Measurements from ENCODE around the gene METRNL.
"Not testable (repeated sequence)": the region's sequence is repeated elsewhere in the genome, so short reads cannot be mapped to it uniquely, and the experiment has no call there.

Gene METRNL

DNA sequence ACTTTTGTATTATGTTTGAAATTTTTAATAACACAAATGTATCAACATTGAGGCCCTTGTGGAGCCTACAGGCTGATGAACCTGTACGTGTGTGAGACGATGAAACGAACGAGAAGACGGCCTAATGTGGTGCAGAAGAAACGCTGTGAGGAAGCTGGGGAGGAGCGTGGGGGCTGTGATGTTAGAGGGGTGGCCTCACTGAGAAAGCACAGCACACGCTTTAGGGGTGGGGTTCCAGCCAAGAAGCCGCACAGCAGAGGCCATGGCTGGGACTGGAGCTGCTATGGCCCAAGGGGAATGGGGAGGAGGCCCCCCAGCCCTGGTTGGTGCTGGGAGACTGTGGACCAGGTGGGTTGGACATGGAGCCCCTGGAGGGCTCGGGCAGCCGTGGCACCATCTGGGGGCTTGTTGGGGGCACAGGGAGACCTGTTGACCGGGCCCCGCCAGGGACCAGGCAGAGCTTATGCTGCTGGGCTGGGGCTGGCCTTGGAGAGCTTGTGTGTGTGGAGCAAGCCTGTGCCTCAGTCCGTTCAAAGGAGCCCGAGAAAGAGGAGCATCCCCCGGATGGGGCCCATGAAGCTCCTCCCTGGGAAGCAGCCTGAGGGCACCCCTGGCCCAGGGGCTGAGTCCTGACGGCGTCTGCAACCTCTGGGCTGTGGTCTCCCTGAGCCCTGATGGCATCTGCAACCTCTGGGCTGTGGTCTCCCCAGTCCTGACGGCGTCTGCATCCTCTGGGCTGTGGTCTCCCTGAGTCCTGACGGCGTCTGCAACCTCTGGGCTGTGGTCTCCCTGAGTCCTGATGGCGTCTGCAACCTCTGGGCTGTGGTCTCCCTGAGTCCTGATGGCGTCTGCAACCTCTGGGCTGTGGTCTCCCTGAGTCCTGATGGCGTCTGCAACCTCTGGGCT, 44.7 kb downstream of the METRNL start:
- no peak for DNase-seq (ENCODE audit: low read depth)

DNA sequence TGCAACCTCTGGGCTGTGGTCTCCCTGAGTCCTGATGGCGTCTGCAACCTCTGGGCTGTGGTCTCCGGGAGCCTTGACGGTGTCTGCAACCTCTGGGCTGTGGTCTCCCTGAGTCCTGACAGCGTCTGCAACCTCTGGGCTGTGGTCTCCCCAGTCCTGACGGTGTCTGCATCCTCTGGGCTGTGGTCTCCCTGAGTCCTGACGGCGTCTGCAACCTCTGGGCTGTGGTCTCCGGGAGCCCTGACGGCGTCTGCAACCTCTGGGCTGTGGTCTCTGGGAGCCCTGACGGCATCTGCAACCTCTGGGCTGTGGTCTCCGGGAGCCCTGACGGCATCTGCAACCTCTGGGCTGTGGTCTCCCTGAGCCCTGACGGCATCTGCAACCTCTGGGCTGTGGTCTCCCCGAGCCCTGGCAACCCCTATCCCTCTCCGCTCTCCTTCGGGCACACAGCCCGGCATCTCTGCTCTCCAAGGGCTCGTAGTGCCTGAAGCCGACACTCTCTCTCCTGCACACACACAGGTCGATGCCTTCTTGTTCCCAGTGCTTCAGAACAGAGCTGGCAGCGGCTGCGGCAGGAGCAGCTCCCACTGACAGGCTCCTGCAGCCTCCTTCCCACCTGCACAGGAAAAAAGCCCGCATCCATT, 45.6 kb downstream of the METRNL start:
- DNase-seq (ENCODE audit: low read depth), result no peak

DNA sequence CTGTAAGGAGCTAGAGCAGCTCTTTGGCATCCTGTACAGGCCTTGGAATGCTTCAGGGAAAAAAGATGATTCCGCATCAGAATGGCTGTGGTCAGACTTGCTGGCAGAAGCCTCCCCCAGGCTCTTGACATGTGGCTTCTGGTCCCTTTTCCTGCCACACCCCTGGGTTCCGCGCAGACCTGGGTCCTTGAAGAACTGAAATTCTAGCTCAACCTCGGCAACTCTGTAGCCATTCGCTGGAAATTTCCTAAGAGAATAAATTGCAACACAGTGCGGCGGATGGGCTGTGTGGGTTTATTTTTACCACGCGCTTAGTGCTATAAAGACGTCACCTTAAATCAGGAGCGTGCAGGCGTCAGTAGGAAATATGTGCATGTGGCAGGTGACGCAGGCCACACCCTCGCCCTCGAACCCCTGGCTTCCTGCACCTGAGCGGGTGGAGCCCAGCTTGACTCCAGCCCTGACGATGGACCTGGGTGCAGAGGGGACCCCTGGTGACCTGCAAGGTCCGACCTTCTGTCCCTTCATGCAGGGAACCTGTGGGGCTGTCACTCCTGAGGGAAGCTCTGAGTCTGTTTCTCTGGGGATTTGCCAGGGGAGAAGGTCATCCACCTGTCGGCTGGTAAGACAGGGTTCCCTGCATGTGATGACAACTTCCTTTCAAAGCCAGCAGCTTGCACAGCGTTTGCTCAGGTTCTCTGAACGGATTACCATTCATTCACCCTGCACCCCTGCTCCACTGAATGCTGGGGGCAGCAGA, 46.3 kb downstream of the METRNL start:
- DNase-seq (ENCODE audit: low read depth), result no peak

DNA sequence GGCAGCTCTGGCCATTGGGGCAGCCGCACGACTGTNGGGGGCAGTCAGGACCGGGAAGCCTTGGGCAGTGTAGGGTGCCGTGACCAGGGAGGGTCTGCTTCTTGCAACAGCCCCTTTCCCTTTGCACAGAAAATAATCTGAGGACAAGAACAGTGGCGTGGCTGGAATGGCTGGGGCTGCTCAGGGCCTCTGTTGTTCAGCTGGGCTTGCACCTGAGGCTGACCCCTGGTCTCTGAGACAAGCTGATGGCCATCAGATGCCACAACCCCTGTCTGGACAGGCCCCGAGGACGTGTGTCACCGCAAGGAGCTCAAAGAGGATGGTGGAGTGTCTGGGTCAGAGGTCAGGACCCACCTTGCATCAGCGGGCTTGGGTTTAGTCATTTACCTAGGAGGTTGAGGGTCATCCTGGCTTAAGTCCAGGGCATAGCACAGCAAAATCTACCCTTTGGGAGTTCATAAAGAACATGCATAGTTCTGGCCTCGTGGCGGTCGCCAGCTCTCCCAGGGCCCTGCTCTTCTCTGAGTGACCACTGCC, 46.9 kb downstream of the METRNL start:
- DNase-seq (ENCODE audit: low read depth), result no peak

DNA sequence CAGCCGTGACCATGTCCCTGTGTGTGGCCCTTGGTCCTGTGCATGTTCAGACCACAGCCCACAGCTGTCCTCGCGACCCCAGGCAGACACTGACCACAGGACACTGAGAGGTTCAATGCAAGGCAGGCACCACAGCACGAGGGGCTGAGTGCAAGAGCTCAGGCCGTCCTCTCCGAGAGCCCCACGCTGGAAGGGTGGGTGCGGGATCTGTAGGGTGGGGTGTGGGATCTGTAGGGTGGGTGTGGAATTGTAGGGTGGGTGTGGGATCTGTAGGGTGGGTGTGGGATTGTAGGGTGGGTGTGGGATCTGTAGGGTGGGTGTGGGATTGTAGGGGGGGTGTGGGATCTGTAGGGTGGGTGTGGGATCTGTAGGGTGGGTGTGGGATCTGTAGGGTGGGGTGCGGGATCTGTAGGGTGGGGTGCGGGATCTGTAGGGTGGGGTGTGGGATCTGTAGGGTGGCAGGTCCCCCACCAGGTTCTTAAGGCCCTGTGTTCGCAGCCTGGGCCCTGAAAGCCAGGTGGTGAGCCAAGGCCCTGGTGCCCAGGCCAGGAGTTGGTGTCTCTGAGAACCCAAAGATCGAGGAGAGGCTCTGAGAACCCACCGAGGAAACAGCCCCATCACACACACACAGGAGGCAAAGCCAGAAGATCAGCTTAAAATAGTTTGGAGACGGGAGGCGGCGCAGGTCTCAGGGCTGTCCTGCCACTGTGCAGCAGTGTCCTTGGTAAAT, 48.2 kb downstream of the METRNL start:
- DNase-seq (ENCODE audit: low read depth), result no peak

DNA sequence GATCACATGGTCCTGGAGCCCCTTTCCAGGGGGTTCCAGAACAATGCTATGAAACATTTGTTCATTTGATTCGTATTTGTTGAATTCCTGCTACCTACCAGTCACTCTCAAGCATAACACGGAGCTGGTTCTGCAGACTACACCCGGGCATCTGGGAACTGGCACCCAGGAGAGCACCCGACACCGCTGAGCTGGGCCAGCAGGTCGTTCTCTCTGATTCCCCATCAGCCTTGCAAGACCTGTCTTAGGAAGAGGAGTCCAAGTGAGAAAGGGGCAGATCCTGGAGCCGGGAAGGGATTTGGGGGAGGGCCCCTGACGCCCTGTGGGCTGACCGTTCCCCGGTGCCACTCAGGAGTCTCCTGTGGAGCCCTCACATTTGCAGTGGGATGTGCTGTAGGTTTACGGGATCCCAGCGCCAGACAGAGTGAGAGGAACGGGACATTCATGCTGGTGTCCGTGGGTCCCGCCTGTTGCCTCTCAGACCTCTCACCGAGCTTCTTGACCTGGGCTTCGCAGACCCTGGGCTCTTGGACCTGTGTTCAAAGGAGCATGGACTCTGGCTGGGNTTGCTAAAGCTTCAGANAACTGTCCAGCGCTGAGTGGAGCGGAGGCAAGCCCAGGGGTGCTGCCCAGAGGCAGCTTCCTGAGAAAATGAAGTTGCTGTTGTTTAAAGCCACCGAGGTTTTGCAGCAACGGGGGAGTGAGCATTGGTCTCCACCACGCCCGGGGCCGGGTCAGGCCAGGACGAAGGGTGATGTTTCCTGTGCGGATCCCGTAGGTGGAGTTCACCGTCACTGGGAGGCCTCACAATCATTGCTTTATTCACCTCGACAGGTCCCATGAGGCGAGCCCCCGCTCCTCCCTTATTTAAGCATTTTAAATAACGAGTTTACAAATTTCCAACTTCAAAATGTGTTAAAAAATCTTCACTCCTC, 49.2 kb downstream of the METRNL start:
- DNase-seq (ENCODE audit: low read depth), result no peak

DNA sequence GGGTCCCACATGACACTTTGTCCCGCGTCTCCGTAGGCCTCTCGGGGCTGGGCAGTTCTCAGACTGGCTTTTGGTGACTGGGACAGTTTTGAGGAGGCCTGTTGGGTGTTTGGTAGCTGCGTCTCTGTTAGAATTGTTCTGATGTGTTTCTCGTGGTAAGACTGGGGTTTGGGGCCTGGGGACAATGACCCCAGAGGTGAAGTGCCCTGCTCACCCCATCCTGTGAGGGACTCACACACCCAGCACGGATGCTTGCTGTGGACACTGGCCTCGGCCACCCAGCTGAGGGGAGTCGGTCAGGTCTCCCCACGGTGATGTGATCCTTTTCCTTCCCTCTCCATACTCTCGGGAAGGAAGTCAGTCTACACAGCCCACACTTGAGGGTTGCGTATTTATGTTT, 50.3 kb downstream of the METRNL start:
- DNase-seq (ENCODE audit: low read depth), result no peak

DNA sequence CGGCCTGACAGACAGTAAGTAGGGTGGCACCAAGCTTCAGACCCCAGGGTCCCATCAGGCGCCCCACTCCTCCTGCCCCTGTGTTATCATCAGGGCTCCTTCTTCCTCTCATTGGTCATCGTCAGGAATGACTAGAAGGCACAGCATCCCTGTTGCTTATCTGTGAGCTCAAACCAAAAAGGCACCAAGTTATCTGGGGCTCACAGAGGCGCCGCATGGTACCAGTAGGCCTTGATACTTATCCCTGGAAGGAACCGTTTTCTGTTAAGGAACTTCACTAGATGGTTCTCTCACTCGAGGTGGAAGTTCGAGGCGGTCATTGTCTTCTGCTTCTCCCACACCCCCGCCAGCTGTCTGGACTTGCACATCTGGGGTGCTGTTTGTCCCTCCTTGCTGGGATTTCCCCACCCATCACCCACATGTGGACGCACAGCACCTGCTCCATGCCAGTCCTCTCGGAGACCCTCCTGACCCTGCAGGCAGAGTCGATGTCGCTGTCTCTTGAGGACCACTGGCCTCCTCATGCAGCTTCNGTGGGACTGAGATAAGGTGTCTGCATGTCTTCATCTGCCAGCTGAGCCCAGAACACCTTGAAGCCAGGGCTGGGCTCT, 52.1 kb downstream of the METRNL start:
- no peak for DNase-seq (ENCODE audit: low read depth)

DNA sequence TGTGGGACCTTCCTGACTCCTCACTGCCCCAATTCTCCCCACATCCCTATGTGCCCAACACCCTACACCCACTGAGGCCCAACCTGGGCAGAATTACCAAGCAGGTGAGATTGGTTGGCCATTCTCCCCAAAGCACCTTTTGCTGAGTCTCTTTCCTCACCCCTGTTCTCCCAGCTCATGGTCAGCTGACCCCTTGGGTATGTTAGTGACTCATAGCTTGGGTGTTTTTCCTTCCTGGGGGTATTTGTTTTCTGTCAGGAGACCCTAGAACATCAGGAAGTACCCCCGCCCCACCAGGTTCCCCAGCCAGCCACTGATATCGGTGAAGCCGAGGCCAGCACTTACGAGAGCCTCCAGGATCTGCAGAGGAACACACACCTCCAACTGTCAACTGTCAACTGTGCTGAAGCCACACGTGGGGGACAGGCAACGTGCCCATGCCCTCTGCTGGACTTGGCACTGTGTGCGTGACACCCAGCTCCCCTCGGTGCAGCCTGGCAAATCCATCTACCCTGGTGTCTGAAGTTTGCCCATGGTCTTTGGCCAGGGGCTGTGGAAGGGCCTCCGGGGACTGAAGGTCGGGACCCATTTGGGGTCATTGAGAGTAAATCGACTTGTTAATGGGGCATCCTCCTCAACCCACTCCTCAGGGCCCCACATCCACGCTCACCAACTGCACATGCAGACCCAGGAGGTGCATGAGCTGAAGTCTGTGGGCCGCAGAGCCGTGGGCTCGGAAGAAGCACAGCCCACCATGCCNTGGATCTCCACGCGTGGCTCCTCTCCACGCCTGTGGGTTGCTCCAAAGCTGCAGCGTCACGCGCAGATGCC, 53.1 kb downstream of the METRNL start:
- no peak for DNase-seq (ENCODE audit: low read depth)

DNA sequence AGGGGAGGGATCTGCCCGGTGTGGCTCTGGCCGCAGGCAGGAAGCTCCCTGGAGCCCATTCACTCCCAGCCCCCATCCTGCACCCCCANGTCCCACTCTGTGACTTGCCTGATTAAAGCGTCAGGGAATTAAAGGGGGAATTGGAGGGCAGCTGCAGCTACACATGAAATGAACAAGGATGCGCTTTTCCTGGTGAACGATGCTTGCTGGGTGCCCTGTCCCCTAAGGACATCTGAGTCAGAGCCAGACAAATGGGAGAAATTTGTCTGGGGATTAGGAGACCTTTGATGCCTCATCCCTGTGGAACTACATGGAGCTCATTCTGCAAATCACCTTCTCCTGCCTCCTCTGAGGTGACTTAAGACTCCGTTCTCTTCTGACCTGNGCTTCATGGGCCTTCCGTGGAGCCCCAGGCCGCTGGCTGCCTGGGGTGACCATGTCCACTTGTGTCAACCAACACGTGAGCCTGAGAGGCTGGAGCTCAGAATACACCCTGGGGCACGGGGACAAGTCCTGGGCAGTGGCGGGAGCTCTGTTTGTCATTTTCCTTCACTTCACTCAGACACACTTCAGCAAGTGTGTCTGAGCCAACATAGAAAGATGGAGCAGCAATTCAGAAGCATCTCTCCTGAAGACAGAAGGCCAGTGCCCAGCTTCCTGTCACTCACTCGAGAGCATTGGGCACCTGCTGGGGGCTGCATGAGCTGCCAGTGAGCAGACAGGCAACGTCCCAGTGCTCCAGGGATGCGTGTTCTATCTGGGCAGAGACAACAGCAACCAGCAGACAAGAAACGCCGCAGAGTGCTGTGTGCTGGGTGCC, 54.1 kb downstream of the METRNL start:
- DNase-seq (ENCODE audit: low read depth), result no peak

DNA sequence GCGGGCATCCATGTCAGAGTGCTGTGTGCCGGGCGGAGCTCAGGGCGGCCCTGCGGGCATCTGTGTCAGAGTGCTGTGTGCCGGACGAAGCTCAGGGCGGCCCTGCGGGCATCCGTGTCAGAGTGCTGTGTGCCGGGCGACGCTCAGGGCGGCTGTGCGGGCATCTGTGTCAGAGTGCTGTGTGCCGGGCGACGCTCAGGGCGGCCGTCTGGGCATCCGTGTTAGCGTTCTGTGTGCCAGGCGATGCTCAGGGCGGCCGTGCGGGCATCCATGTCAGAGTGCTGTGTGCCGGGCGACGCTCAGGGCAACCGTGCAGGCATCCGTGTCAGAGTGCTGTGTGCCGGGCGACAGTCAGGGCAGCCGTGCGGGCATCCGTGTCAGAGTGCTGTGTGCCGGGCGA, 55.0 kb downstream of the METRNL start:
- DNase-seq (ENCODE audit: low read depth), result not testable (repeated sequence)

DNA sequence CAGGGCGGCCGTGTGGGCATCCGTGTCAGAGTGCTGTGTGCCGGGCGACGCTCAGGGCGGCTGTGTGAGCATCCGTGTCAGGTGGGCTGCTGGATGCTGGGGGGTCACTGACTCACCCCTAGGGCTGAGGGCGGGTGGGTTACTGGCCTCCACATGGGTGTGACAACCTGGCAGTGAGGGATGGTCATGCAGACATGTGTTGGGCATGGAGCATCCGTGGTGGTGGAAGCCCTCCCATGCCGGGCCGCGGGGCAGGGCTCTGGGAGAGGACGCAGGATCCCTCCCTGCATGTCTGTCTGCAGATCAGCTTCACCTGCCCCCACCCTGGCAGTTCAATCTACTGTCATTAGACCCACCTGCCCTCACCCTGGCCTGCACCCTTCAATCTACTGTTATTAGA, 56.3 kb downstream of the METRNL start:
- DNase-seq (ENCODE audit: low read depth), result no peak

DNA sequence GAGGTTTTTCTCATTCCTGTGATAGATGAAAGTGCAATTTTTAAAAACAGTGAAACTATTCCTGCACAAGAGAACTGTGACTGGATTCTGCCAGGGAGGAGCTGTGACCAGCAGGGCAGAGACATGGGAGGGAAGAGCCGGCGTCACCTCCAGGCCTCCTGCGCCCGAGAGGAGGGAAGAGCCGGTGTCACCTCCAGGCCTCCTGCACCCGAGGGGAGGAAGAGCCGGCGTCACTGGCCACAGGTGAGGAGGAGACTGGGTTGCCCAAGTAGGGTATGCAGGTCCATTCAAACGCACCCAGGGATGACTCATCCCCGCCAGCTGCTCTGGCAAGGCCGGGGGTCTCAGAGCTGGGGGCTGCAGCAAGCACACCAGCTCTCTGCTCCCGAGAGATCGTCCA, 56.7 kb downstream of the METRNL start:
- no peak for DNase-seq (ENCODE audit: low read depth)

DNA sequence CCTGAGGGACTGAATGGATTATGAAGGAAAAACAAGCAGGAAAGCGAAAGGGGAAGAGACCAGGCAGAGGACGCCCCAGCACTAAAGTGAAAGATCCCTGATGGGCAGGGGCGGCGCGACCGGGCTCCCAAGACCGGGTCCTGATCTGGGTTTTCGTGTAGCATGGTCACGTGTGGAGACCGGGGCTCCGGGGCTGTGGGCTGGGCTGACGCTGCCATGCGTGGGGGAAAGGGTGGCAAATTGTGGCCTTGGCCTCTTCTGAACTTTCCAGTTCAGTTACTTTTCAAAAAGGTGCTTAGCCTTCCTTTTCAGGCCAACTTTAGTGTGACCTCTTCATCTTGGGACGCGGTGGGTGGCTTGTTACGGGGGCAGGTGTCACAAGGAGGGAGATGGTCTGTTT, 57.5 kb downstream of the METRNL start:
- DNase-seq (ENCODE audit: low read depth), result no peak

DNA sequence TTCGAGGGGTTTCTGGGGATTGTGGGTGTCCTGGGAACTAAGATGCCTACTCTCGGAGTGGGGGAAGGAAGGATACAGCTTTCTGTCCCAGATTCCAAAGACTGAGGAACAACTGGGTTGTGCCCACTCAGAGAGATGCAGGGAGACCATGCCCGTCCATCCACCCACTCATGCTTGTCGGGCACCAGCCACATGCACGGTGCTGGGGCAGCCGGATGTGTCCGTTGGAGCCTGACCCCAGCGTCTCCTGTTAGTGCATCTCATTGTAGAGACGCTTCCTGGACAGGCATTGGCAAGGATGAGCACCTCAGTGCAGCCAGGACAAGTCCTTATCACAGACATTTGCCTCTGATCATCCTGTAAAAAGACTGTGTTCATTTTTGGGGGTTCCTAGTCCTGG, 58.1 kb downstream of the METRNL start:
- no peak for DNase-seq (ENCODE audit: low read depth)

DNA sequence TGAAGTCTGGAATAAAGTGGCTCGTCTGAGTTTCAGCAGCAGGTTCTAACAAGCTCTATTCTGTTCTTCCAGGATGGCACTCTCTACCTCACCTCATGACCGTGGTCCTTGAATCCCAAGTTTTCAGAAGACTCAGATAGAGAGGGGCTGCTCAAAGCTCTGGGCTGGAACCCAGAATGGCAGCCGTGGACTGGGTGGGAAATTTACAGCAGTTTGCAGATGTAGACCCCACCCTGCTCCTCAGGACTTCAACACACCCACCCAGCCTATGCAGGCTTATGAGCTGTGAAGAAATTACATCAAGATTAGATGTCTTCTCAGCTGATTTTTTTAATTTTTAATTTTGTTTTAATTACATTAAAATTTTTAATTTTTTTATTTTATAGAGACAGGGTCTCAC, 59.4 kb downstream of the METRNL start:
- no peak for DNase-seq (ENCODE audit: low read depth)

DNA sequence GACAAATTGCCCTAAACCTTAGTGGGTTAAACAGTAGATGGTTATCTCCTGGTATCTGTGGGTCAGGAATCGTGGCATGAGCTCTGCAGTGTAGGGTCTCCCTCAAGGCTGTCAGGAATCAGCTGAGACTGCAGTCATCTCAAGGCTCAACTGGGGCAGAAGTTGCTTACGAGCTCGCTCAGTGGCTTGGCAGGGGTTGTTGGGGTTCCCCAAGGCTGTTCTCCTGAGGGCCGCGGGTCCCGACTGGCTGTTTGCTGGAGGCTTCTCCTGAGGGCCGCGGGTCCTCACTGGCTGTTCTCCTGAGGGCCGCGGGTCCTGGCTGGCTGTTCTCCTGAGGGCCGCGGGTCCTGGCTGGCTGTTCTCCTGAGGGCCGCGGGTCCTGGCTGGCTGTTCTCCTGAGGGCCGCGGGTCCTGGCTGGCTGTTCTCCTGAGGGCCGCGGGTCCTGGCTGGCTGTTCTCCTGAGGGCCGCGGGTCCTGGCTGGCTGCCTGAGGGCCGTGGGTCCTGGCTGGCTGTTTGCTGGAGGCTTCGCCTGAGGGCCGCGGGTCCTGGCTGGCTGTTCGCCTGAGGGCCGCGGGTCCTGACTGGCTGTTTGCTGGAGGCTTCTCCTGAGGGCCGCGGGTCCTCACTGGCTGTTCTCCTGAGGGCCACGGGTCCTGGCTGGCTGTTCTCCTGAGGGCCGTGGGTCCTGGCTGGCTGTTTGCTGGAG, 60.3 kb downstream of the METRNL start:
- DNase-seq (ENCODE audit: low read depth), result not testable (repeated sequence)

DNA sequence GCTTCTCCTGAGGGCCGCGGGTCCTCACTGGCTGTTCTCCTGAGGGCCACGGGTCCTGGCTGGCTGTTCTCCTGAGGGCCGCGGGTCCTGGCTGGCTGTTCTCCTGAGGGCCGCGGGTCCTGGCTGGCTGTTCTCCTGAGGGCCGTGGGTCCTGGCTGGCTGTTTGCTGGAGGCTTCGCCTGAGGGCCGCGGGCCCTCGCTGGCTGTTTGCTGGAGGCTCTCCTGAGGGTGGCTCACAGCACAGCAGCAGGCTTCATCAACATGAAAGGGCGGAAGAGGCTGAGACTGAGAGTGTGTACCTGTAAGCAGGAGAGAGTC, 60.8 kb downstream of the METRNL start:
- not testable (repeated sequence) for DNase-seq (ENCODE audit: low read depth)

All from HS-27A (cell line).